HG02610 (cell line): ENCODE data around the gene TGFBR2.

Experiments used
- ATAC-seq: cut with Tn5 transposase; IDR thresholded peaks from one replicate; pipeline ENCODE4 v1.9.1; 2021; ENCODE audit warnings: mild to moderate bottlenecking, moderate library complexity; ENCODE audit not compliant: unreplicated experiment

Gene TGFBR2

DNA sequence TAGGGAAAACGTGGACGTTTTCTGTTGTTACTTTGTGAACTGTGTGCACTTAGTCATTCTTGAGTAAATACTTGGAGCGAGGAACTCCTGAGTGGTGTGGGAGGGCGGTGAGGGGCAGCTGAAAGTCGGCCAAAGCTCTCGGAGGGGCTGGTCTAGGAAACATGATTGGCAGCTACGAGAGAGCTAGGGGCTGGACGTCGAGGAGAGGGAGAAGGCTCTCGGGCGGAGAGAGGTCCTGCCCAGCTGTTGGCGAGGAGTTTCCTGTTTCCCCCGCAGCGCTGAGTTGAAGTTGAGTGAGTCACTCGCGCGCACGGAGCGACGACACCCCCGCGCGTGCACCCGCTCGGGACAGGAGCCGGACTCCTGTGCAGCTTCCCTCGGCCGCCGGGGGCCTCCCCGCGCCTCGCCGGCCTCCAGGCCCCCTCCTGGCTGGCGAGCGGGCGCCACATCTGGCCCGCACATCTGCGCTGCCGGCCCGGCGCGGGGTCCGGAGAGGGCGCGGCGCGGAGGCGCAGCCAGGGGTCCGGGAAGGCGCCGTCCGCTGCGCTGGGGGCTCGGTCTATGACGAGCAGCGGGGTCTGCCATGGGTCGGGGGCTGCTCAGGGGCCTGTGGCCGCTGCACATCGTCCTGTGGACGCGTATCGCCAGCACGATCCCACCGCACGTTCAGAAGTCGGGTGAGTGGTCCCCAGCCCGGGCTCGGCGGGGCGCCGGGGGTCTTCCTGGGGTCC is at the start of gene TGFBR2:
TGFBR2 (plus strand) TSS at position 301 of the 731 bp plus-strand sequence; CDS start at position 584, 283 bp downstream.
- peak; percentile 83 for ATAC-seq

DNA sequence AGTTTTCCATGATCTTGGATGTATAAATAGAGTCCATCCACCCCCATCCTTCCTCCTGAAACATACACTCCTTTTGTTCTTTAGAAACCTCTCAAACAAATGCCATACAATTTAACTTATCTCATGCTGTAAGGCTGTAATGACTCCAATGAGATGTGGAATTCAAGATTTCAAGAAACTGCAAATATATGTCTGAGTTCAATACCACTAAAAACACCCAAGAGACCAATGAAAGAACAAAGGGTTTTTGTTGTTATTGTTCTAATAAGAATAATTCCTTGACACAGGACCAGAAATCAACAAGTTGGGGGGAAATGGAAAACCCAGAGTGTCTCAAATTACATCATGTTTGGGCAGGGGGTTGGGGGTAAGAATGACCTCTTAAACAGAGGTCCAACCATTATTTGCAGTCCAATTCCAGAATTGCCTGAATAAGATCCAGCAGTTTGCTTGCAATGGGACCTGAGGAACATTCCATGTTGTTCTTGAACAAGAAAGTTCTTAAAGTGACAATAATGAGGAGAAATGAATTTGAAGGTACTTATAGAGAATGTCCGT is 48.6 kb upstream of the TGFBR2 start:
- no peak for ATAC-seq

DNA sequence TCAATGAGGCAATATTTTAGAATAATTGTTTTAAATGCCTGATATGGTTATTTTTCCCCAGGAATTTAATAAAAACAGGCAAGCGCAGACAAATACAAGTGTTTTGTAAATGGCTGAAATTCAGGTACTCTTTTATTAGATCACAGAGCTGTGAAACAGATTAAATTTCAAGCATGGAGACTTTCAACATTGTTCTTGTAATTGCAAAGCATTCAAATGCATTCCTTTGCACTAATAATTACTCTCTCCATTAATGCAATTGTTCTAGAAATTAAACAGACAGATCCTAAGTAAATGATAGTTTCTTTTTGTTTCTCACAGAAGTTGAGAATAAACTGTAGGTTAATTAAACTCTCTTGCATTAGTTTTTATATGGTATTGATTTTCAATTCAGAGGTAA is 42.4 kb upstream of the TGFBR2 start:
- no peak for ATAC-seq

DNA sequence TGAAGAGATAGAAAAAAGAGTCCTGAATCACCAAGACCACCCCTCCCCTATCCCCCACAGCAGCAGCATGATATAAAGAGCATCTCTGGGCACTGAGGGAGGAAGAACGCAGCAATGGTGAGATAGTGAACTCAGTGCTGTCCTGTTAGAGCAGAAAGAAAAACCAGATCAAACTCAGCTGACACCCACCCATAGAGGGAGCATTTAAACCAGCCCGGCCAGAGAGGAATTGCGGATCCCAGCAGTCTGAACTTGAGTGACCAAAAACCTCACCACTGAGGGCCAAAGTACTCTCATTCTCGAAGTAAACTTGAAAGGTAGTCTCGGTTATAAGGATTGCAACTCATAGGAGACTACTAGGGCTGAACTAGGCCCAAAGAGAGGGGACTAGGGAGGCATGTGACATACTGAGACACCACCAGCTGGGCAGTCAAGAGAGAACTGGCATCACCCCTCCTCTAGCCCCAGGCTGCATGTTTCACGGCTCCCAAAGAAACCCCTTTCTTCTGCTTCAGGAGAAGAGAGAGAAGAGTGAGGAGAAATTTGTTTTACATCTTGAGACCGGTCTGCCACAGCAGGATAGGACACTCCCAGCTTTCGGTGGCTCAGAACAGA is 39.2 kb upstream of the TGFBR2 start:
- no peak for ATAC-seq

DNA sequence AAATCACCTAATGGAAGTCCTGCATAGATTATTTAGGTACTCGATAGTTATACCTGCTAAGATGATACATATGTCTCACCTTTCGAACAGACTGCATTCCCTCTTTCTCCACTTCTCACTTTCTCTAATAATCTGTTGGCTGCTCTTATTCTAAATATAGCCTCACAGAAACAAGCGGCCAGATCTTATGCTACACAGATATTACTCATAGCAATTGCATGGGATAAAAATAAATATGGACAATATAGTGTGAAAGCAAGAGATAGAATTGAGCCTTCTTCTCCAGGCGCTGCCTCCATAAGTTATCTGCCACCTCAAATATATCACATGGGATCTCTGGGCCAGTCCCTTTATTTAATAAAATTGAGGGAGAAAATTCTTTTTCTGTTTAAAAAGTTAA is 29.5 kb upstream of the TGFBR2 start:
- ATAC-seq, result no peak

DNA sequence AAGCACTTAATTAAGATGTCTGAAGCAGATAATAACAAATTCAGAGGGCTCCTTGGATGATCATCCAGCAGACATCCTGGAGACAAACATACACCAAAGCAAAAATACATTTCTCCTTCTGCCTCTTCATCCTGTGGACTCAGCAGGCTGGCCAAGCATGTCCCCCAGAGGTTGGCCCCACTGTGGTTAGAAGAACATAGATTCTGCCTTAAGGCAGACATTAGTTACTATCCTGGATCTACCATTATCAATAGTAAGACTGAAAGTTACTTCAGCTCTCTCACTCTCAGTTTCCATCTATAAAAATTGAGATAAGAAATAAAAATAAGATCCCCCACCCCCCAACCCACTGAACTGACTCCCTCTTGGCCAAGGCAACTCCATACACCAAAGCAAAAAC is 28.6 kb upstream of the TGFBR2 start:
- ATAC-seq, result peak; percentile 65

DNA sequence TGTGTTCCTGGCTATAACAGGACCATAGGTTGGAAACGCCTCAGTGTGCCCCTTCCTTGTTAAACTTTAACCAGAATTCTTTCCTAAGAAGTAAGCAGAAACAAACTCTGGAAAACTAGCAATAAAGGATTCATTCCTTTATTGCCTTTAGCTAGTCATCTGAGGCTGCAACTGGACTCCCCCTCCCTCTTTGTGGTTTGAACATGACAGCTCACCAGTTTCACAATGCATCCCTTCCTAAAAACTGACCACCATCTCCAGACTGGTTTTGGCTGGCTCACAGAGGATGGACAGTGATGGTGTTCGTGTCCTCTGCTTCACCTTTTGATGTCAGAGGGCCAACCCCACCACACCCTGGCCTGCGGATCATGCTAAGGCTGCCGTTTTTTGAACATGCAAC is 27.9 kb upstream of the TGFBR2 start:
- ATAC-seq, result no peak

DNA sequence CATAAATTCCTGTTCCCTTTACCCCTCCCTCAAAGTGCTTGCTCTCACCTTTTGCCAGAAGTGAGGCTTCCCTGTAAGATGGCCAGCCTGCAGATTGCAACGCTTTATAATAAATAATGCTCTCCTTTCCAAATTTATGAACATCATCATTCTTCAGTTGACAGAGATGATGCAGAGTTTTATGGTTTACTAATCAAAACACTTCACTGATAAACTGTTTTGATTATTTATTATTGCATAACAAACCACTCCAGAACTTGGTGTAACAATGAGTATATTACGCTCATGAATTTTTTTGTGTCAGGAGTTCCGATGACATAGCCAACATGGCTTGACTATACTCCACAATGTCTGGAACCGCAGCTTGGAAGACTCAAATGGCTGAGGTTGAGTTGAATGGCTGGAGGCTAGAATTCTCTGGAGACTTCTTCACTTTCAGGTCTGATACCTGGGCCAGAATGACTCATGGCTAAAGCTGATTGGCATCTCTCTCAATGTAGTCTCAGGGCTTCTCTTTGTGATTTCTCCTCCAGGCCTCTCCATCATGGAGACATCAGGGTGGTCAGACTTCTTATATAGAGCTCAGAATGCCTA is 27.3 kb upstream of the TGFBR2 start:
- ATAC-seq, result no peak

DNA sequence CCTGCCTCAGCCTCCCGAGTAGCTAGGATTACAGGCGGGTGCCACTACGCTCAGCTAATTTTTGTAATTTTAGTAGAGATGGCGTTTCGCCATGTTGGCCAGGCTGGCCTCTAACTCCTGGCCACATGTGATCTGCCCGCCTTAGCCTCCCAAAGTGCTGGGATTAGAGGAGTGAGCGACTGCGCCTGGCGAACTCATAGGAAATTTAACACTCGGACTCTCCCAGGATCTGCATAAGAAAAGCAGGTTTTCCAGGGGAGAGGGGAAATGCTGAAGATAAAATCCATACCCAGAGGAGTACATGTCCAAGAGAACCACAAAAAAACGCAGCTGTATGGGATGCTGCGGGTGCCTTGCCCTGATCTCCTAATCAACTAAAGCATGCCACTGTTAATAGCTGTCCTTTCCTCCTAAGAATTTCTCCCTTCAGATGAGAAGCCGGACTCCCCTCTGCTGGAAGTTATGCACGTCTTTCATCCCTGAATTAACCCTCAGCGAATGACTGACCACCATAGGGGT is 25.3 kb upstream of the TGFBR2 start:
- ATAC-seq, result no peak

DNA sequence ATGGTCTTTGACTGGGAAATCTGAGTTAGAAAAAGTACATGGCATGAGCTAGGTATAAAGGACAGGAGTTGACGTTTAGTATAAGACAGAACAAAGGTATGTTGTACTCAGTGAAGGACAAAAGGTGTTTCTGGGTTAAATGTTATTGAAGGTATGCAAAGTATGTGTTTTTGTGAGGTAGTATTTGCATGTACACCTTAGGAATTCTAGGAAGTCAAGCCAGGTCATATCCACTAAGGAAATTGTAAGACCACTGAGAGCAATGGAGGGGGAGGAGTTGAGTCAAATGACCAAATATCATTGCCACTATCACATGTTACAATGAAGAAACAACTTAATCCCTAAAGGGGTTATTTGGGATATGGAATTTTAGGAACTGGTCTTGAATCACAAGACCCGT is 24.4 kb upstream of the TGFBR2 start:
- ATAC-seq, result no peak

DNA sequence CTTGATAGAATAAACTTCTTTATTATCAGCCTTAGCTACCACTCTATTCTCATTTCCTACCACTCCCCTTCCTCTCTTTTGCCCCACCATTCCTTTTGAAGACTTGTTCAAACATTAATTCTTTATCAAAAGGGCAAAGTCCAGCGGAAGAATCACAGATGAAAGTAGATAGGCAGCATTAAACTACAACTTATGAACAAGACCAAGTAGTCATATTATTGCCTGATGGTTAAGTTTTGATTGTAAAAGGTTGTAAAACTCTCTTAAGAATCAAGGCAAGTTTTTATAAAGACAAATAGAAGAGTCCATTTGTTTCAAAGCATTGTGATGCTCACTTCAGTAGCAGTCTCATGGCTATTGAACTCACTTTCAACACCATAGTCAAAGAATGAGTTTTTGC is 22.4 kb upstream of the TGFBR2 start:
- ATAC-seq, result no peak

DNA sequence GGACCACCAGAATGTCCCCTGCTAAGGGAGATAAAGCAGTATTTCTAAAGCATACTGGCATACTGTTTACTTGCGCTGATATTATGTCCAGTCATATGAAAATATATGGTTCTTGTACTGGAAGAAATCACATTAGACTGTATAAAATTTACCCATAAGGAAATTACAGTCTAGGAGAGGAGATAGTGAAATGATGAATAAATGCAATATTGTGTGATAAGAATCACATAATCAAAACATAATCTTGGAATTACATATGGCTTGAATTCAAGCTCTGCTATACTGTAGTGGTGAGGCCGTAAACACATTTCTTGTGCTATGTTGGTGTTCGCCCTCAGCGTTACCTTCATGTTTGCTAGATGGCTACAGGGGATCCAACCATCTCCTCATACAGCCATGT is 20.7 kb upstream of the TGFBR2 start:
- no peak for ATAC-seq

DNA sequence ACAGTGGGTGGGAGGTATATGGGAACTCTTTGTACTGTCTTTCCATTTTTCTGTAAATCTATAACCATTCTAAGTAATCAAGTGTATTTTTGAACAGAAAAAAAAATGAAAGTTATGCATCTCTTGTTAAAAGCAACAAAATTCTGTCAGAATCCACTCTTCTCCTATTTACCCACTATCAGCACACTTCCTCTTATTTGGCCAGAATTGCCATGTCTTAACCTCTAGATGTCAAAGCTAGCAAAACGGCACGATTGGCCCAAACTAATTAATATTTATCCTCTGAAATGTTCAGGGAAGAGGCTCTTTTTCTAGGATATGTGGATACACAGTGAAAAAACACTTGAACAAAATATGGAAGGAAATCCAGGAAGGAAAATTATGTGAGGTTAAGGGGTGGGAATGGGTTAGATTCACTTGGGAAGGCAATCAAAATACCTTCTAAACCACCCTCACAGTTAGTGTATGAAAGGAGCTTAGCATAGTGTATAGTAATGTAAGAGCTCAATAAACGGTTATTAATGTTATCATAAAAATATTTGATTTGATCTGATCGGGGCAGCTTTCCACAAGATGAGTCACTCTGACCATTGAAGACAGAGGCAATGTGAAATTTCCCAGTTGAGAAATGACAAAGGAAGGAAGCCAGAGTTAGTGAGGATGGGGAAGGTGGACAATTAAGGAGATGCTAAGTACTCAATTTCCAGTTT is 20.1 kb upstream of the TGFBR2 start:
- ATAC-seq, result no peak

DNA sequence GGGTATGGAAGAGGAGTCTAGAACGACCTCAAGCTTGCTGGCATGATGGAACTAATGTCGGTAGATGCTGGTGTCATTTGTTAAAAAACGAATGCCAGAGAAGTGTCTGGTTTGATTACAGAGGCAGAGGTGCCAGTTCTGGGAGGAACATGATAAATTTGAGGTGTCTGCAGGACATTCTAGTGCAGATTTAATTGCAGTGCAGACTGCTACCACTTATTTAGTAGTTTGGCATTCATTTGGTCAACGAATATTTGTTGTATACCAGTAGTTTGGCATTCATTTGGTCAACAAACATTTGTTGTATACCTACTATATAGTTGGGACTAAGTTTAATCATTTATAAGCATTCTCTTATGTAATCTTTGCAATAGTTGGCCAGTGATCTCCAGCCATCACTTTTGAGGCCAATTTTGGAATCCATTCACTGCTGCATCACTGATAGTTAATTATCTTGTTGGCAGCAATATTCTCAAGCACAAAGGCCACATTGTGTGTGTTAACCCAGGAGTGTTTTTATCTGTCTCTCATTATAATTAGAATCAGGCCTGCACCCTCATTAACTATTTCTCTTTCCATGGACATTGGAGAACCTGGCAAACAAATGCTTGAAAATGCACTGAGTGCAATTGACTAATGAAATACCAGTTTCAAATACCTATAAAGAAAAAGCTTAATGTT is 19.5 kb upstream of the TGFBR2 start:
- no peak for ATAC-seq

DNA sequence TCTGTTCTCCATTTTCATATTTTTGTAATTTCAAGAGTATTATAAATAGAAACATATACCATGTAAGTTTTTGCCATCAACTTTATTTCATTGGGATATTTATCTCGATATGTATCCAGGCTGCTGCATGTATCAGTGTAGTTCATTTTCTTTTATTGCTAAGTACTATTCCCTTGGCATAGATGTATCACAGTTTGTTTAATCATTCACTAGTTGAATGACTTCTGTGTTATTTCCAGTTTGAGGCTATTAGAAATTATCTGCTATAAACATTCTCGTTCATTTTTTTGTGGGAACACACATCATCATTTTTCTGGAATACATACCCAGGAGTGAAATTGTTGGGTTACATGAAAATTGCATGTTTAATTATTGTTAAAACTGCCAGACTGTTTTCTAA is 18.5 kb upstream of the TGFBR2 start:
- ATAC-seq, result no peak

DNA sequence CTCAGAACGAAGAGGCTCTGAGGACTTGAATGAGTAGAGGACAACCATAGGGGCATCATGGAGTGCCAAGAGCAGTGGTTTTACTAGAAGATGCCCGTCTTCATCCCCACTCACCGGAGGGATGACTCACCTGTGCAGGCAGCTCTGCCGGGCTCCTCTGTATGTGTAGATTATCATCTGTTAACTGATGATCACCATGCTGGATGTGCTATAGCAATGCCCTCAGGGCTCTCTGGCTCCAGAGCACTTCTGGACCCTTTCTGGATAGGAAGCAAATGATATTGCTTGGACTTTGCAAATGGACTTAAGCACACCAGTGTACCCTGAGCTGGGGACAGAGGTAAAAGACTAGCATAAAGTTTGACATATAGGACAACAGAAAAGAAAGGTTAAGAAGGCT is 10.2 kb upstream of the TGFBR2 start:
- ATAC-seq, result no peak

DNA sequence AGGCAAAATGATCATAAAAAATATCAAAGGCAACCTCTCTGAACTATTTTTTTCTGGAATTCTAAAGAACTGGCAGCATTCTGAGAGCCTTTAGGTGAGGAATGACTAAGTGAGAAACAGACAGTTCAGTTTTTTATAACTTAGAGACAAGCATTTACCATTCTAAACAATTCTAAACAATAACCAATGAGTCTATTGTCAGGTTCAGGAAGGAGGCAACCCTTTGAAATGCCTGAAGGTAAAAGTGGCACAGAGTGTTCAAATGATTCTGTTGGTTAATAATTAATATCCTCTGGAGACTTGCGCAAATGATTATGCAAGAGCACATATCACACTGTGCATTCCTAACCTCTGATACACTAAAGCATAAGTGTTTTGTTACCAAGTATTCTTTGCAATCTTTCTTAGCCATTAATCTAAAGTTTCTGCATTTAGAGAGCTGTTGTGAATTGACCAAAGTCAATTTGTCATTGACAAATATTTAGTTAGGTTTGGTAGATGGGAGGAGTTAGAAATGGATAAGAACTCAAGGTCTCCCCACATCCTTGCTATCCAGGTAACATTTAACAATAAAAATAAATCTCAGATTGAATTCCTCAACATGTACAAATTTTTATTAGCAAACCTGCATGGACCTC is 9.2 kb upstream of the TGFBR2 start:
- no peak for ATAC-seq

DNA sequence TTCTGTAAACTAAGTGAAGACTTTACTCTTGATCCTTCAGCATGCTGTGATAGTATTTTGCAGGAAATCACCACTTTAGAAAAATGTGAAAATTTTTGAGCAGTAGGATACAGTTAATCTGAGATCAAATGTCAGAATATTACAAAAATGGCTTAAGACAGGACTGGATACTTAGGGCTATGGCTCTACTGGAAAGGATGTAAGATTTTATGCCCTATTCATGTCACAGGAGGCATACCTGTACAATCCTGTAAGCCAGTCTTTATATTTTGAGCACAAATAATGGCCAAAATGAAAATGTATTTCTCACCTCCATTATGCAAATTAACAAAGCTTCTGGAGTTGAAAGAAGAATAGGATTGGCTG is 8.6 kb upstream of the TGFBR2 start:
- ATAC-seq, result no peak

DNA sequence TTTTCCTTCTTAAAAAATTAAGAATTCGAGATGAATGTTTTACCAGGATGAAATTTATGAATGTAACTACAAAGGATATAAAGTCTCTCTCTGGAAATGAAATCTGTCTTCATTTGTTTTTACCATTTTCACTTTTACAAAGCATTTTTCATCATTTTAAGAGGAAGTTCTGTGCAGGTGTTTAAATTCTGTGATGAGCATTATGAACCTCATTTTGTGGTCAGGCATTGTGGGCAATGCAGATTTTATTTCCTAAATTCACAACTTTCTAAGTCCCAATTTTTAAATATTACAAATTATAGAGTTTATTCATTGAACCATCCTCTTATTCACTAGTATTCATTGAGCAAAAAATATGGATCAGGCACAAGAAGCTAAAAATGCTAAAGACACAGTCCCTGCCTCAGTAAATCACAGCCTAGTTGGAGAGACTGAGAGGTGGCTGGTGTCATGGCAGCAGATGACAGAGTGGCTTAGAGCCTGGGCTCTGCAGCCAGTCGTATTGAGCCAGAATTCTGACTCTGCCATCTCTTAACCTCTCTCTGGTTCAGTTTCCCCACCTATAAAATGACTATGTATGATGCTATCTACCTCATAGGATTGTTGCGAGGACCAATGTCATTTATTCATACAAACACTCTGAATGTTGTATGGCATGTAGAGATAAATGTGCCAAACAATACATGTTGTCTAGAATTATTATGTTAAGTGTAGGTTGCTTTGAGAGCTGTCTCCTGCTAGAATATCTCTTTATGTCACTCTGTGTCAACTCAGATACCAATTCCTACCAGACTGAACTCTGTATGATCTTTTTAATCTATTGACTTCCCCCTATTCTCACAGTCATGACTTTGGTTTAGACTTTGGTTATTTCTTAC is 7.5 kb upstream of the TGFBR2 start:
- no peak for ATAC-seq
